ENCODE results near the gene BCL11A.

BCL11A gene

DNA sequence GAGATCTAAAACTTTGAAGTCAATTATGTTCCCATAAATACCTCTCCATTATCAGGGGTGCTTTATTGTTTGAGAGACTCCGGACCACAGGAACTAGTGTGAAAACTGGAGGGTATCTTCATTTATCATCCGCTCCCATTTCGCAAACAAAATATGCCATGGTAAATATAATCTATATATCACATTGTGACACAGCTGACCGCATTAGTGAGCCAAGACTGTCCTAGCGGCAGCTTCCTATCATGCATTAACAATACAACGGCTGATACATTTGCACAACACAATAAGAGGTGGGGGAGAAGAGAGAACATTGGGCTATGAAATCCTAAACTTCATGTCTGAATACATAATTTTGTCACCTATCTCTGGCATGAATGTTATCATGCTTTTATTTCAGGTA, 29.5 kb downstream of the BCL11A start:
- no peak for DNase-seq

DNA sequence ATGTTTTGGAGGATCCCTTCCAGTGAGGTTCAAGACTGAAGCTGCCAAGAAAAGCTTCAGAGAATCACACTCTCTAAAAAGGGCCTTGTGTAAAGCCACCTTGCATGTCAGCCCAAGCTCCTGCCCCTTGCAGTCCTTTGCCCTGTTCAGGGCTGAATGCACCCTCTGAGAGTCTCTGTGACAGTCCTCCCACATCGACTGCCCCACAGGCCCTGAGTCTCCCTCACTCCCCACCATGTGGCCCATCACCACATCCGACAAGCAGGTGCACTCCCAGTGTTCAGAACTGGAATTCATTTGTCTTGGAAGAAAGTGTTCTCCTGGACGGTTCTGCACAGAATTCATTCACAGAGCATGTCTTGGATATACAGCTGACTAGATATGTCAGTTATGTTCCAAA, 31.0 kb downstream of the BCL11A start:
- DNase-seq: no peak

DNA sequence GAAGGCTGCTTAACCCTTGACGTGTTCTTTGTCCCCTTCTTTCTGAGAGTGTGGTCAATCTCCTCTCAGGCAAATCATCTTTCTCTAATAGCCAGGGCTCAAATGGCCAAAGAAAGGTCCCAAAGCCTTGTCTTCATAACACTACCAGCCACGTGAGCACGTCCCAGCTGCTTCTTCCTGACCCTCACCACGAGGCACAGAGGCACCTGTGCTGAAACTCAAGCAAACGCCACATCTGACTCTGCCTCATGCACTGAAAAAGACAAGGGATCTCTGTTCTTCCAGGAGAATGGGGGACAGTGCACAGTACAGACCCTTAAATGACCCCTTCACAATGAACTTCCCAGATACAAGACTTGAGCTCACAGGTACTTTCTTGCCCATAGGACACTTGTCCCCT, 31.8 kb downstream of the BCL11A start:
- DNase-seq: no peak

DNA sequence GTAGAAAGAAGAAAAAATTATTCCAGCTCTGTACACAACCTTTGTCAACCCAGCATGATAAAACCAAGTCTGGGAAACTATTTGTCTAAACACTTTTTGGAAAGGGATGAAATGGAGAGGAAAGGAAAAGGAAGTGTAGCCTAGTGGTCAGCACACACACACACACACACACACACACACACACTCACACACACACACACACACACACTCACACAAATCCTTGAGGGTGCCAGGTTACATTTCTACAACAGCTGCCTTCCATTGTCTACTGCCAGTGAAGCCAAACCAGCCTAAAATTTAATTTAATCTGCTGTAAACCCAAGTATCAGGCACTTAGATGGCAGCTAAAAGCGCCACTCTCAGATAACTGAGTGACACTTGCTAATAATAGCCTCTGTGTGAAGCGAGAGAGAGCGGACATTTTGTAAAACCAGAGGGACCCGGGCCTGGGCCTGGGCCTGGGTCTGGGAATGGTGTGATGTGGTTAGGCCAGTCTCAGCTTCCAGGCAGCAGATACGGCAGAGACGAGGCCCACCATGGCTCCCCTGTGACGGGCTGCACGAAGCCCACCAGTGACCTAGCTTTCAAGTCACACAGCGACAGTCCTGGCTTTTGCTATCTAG, 32.4 kb downstream of the BCL11A start:
- DNase-seq: no peak

DNA sequence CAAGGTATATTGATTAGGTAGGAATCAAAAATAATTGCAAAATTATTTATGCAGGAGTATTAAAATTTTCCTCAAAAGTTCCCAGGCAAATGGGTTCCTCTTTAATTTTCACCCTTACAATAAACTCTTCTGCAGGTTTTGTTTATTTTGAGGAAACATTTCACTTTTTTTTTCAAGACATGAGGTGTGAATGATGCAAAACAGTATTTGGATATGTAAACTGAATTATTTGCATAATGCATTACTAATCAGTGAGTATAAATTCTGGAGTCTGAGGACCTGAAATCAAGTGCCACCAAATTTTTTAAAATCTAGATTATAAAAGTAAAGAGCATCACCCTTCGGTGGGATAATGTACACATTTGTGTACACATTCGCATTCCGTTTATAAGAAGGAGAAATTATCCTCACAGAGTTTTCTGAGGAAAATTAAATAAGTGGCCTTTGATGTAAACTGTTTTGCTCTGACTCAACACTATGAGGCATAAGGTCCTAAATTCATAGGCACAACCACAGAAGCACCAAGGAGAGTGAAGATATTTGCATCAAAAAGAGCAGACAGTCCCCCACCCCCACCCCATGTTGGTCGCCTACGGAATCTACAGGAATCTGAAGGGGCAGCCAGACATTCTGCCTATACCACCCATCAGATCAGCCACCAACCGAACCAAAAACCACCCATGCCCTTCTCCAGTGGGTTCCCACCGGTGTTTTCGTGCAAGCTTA, 33.1 kb downstream of the BCL11A start:
- DNase-seq: no peak

DNA sequence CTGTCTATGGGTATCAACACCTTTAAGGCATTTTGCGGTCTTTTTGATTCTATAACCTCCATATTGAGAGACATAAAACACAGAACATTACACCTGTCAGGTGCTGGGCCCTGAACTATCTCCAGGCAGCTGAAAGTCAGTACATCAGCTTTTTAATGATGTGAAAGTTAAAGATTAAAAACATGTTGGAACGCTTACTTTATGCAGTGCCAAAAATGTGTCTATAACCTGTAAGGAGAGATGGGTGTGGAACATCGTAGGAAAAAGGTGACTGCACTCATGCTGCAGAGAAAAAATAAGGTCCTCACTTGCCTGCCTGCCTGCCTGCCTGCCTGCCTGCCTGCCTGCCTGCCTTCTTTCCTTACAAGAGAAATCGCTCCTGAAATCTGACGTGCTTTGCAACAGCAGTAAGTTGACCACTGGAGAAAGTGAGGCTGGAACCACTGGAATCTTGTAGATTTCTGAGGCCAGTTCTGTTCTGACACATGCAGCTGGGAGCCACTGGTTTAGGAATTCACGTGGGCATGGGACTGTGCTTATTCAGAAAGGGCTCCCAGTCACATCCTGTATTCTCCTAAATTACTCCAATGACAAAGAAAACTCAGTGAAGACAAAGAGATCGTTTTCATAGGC, 34.1 kb downstream of the BCL11A start:
- no peak for DNase-seq

DNA sequence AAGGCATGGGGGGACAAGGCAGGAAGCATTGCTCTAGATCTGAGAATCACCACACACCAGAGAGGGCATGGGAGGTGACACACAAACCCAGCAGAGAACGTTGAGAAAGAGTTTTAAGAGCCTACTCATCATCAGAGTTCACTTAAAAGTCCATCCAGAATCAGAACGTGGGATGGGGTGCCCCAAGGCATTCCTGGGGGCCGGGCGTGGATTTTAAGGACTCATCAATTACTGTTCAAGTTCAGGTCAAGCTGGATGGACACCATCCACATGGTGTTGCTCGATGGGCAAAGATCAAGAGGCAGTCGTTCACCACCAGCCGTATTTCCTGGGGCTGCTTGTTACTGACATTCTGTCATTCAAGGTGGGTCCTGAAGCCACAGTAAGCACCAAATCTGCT, 34.9 kb downstream of the BCL11A start:
- DNase-seq: no peak

DNA sequence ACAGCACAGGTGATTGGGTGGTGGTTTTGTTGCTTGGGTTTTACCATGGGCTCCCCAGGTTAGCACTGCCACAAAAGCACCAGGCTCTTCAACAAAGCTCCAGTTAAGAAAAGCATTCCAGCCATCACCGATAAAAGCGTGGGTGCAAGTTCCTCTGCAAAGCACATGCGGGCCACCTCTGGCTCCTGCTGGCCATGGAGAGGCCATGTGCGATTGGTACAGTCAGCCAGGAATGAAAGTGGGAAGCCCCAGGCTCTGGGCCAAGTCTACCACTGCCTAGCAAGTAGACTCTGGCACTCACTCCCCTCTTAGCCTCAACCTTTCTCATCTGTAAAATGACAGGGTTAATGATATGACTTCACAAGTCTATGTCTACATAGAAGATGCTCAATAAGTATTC, 36.0 kb downstream of the BCL11A start:
- DNase-seq: no peak

DNA sequence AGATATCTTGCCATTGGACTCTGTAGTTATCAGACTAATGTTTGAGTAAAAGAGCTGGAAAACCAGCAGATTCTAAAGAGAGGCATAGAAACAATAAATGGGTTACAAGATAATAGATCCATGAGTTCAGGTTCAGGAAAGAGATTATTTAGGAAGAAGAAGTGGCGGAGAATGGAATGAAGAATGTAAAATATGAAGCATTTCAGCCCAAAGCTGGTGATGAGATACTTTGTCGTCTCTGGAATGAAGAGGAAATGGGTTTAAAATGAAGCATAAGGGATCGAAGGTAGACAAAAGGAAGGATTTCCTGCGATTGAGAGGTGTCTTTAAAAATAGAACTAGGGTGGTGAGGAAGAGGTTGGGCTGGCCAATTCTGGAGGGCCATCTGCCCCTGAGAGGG, 36.6 kb downstream of the BCL11A start:
- no peak for DNase-seq

DNA sequence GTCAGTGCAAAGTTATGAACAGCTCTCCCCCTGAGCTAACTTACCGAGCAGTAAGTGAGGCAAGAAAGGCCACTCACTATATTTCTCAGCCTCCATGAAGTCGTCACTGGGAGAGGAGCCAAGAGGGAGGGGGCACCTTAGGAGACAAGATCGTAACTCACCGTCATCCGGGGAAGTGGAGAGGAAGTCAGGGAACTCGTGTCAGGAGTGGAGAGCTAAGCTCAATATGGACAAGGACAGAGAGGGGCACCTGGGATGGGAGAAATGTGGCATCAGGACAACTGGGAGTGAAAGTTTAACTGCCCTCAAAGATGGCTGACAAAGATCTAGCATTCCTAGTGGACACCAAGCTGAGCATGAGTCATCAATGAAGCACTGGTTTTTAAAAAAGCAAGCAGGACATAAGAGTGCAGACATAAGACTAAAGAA, 37.1 kb downstream of the BCL11A start:
- DNase-seq: no peak

DNA sequence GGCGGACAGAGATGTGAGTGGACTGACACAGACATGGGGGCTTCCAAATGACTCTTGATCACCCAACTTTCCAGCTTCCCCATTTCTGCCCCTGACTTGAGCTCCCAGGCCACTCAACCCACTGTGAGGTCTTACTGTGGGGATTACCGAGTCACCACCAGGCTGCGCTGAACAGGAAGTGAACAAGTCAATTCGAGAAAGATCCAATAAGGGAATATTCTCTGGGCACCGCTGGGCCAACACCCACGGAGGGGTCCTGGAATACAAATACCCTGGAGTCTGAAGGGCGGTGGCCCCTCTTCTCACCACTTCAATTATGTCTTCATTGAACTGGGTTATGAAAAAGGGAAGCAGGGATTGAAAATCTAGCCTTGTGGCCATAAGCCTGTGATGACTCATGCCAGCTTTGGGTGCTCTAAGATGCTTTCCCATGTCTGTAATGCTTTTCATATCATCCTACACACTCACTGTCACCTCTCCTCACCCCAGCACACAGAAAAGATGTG, 37.7 kb downstream of the BCL11A start:
- DNase-seq: no peak

DNA sequence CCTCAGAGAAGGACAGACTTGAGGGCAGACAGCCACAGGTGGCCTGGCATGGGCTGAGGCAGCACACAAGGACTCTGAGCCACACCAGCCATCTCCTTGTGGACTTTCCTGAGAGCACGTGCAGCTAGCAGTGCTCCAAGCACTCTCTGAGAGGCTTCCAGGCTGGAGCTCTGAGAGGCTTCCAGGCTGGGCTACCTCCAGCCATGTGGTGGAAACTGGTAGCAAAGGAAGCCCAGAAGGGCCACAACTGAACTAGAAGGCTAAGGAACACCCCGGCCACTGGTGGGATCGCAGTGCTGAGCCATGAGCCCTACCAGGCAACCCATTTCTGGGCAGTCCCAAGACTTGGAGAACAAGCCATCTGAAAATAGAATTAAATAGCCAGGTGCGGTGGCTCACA, 39.5 kb downstream of the BCL11A start:
- no peak for DNase-seq

DNA sequence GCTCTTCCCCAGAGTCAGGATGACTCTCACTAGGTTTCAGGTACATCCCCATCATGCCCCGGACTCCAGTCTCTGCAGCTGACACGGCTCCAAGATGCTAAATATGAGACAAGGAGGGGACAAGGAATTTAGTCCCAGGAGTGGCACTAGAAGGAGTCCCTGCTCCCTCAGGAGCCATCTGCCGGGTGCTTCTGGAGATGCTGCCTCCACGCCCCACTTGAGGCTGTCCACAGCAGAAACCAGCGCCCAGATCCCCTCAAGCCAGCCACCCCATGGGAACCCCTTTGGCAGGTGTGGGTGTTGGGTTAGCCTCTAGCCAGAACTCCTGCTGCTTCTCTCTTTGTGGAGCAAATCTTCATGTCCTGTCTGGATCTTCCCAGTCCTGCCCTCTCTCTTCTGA, 40.3 kb downstream of the BCL11A start:
- DNase-seq: no peak

DNA sequence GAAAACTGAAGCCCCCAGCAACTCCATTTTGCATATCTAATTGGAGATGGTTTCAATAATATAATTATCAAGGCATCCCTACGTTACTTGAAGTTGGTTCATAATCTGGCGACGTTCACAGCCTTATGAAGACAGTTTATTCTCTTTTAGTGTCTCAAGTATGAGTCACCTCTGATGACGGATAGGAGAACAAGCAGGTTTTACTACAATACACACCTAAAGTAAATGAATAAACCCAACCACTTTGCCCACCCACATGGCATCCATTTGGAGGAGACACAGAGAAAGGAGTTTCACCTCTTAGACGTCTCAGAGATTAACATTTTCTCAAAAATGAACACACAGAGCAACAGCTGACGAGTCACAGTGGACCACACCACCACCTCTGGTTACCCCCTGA, 40.8 kb downstream of the BCL11A start:
- DNase-seq: no peak

DNA sequence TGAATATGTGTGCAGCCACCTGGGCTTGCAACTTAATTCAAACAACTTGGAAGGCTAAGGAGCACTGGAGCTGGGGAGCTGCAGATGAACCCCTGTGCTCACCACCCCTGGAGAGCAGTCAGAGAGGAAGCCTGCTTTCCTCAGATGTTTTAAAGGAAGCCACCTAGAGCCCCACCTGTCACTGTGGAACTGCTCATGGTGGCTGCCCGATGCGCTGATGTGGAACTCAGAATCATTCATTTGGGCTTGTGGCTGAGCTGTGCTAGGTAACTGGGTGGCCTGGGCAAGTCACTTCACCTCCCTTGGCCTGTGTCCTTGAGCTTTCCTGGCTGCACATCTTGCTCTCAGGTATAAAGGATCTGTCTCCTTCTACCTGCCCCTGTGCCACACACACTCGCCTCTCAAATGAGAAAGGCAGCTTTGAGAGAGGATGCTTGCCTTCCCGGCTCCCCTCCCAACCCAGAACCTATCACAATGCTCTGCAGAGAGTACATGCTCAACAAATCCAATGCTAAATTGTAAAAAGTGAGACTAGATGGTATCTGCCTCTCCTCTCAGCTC, 41.3 kb downstream of the BCL11A start:
- DNase-seq: no peak

DNA sequence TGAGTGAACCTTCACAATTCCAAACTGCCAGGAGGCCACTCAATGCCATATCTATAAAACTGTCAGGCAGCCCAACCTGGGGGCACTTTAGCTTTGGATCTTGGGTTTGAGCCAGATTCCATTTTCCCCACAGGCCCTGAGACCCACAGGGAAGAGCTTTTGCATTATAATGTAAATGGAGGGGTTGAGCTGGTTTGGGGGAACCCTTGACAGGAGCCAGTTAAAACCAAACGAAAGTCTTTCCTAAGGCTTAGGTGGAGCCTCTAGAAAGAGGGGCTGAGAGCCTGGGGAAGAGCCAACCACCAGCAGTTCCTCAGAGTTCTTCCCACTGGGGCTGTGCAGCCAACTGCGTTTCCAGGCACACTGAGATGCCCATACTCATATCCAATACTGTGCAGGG, 42.7 kb downstream of the BCL11A start:
- DNase-seq: no peak

DNA sequence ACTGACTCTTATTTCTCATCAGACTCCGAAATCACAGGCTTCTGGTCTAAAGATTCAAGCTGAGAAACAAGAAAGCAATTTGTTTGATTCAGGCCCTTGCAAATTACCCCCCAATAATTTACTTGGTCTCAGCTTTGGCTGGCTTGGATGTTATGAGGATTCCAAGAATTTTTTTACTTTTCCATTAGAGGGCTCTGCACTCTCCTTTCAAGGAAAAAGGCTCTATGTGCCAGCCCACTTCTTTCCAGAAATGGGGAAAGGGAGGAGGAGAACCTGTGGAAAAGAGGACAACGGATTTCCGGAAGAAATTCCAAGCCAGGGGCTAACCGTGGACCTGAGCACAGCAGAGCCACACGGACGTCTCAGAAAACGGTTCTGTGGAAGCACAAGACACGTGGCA, 44.4 kb downstream of the BCL11A start:
- no peak for DNase-seq

DNA sequence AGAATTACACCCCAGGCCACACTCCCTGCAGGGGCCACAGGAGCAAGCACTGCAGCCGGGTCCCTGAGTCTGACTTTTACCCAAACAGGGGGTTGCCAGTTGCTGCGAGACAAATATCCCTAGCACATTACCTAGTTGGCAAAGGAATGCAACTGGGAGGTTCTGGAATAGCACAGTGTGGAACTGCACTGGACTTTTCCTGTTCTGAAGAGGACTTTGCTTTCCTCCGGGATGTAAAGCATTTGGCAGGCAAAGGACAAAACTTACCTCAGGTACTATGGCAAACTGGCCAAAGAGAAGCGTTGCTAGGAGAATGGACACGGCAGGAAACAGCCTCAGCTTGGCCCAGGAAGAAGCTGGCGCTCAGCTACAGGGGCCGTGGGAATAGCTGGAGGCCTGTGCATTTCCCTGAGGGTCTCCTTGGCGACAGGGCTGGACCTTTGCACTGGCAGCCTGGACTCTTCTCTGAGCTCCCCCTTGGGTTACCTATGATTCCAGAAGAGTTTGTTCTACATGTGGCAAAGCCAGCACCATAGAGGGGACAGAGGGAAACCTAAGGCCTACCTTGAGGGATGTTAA, 45.0 kb downstream of the BCL11A start:
- no peak for DNase-seq

DNA sequence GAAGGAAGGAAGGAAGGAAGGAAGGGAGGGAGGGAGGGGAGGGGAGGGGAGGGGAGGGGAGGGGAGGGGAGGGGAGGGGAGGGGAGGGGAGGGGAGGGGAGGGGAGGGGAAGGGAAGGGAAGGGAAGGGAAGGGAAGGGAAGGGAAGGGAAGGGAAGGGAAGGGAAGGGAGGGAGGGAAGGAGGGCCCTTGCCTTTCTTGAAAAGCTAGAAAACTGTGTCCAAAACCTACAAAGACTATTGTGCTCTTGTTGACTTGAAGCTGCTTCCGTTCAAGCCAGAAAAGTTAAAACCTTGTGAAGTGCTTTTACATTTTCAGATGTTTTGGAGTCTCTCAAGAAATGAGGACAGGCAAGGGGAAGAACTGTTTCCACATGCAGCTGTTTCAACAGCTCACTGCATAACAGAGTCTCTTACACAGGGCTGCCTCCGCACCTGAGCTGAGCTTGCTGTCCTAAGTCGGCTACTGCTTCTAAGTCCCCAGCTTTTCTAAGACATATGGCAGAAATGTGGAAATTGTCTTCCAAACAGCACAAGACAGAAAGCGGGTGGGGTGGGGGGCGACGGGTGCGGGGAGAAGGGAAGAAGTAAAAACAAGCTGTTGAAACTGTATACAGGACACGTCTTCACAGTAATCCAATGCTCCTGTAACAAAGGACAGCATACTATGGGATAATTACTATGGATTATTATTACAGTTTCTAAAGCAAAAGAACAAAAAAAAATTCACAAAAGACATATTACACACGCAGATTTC, 46.1 kb downstream of the BCL11A start:
- no peak for DNase-seq

DNA sequence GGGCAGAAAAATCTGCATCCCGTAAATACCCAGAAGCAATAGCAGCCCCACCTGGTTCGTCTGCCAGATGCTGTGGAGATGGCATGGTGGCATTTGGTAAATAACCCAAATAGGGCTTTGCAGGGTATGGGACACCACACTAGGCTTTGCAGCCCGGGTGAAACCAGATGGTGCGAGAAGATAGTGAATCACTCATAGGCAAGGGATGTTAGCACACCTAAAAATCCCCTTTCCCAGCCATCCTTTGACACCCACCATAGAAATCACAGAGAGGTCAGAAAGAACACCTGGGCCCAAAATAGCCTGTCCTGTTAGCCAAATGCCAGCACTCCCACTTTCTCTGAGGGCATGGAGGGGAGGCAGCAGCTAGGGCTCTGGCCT, 47.6 kb downstream of the BCL11A start:
- DNase-seq: no peak

DNA sequence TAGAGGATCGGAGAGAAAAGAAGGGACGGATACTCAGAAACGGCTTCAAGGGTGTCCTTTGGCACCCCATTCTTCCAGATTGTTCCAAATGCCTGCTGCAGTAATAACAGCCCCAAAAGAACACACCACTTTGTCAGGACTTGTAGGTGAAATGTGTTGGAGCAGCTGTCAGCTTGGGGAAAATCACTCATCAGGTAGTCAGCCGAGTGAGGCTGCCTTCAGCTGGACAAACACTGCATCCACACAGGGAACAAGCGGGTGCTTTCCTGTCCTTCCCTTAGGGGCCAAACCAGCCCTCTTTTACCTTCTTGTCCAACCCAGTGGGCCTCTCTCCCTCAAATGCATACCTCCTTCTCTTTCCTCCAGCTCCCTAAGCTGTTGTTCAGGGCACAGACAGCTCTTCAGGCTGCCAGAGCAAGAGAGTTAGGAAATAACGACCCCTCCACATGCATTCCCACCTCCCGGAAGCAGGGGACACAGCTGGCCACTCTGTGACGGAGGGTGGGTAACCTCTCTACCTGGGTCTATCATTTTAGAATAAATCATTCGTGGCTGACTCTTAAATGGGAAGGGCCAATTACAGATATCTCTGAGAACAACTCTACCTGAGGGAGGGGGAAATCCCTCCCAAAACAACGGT, 48.1 kb downstream of the BCL11A start:
- no peak for DNase-seq

DNA sequence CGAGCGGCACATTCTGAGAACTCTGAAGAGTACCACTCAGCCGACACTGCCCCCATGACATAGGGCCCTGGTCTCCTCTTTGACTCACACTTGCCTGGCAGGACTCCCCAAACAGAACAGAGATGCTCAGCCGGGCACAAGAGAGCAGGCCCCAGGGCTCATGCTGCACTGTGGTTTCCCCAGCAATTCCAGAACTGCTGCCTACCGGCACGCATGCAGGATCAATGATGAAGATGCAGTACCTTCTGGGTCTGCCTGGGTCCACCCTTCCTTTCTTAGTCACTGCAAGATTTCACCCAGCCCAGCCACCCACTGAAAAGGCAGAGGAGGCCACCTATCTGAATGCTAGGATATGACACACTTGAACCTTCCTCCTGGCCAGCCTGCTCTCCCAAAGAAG, 49.4 kb downstream of the BCL11A start:
- DNase-seq: no peak
